ENCODE data around the gene IL21R.

The IL21R gene

DNA sequence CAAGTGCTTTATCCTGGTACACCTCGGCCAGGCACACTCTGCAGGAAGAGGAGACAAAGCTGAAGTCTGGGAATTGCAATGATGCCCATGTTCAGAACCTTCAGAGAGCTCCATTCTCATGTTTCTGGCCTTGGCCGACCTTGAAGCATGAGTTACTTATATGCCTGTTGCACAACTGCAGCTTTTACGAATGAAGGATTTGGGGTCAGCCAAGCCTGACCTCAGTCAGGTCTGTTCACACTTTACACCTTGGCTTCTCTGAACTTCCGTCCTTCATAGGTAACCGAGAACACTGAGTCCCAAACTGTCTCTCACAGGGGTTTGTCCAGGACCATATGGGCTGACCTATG, 81.1 kb downstream of the IL21R start:
- H3K27ac ChIP-seq = no peak overlapping the region
- TF ChIP-seq, protein P1, sequence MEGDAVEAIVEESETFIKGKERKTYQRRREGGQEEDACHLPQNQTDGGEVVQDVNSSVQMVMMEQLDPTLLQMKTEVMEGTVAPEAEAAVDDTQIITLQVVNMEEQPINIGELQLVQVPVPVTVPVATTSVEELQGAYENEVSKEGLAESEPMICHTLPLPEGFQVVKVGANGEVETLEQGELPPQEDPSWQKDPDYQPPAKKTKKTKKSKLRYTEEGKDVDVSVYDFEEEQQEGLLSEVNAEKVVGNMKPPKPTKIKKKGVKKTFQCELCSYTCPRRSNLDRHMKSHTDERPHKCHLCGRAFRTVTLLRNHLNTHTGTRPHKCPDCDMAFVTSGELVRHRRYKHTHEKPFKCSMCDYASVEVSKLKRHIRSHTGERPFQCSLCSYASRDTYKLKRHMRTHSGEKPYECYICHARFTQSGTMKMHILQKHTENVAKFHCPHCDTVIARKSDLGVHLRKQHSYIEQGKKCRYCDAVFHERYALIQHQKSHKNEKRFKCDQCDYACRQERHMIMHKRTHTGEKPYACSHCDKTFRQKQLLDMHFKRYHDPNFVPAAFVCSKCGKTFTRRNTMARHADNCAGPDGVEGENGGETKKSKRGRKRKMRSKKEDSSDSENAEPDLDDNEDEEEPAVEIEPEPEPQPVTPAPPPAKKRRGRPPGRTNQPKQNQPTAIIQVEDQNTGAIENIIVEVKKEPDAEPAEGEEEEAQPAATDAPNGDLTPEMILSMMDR (conservative IDR thresholded peaks at IDR 0.05) = no peak
- no peak for TF ChIP-seq ZFX (IDR thresholded peaks at IDR 0.05)

DNA sequence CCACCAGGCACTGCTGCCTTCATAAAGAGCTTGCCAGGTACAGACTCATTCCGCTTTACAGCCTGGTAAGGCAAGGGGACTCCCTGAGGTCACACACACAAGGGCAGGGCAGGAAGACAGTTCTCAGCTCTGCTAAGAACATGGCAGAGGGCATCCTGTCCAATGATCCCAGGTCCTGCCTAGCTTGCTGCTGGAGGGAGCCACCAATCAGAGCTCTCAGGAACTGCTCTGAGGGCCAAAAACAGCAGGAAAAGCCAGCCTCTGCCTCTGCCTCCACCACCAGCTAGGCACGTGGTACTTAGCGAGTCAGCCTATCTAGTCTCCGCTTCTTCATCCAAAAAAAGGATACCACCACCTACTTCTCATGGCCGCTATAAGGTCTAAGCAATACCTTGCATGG, 81.7 kb downstream of the IL21R start:
- no peak overlapping the region for H3K27ac ChIP-seq
- TF ChIP-seq, protein P1 (conservative IDR thresholded peaks at IDR 0.05) = no peak
- no peak for TF ChIP-seq ZFX (IDR thresholded peaks at IDR 0.05)

DNA sequence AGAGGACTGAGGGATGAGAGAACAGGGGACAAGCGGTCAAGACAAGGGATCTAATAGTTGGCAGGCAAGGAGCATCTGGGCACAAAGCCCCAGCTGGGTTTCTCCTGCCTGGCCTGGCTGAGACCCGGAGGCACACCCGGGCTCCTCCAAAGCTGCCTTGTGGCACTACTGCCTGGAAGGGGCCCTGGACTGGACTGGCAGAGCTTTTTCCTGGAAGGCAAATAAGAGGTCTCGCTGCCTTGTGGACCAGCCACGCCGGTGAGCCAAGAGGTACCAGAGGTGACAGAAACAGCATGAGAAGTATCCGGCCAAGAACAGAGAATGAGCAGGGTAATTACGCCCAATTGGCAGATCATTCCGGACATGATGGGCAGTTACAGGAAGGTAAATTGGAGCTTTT, 83.2 kb downstream of the IL21R start:
- no peak for TF ChIP-seq ZFX (IDR thresholded peaks at IDR 0.05)
- TF ChIP-seq, protein P1 (conservative IDR thresholded peaks at IDR 0.05) = no peak
- no peak overlapping the region for H3K27ac ChIP-seq

DNA sequence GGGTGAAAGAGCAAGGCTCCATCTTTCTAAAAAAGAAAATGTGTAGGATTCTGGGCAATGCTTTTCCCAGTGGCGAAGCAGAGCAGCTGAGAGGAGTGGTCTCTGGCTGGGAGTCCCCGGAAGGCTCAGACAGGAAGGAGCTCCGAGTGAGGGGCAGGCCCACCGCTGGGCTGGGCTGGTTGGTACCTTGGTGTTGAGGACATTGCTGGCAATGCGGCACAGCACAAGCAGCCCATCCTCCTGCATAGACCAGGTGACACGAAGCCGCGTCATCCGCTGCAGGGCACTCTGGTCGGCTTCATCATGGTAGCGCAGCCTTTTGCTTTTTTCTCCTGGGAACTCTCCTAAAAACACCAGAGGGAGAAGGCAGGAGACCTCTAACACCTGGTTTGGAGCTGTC, 83.8 kb downstream of the IL21R start:
- no peak overlapping the region for H3K27ac ChIP-seq
- TF ChIP-seq, protein P1 (conservative IDR thresholded peaks at IDR 0.05) = no peak

DNA sequence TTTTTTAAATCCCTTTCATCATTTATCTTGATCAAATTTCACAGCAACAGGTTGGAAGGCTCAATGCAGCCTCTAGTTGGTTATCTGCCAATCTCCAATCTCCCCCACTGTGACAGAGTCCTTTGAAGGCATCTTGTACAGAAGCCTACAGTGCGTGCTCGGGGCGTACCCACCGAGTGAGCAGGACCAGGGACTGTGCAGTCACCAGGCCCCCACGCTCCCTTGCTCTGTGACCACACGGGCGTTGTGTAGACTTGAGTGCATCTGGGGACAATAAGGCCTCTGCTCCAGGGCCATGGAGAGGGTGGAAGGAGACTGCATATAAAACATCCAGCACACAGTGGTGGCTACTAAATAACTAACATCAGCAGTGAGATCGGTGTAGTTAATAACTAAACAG, 84.4 kb downstream of the IL21R start:
- TF ChIP-seq, protein P1 (conservative IDR thresholded peaks at IDR 0.05) = no peak
- TF ChIP-seq ZFX (IDR thresholded peaks at IDR 0.05) = no peak
- H3K27ac ChIP-seq = no peak overlapping the region

DNA sequence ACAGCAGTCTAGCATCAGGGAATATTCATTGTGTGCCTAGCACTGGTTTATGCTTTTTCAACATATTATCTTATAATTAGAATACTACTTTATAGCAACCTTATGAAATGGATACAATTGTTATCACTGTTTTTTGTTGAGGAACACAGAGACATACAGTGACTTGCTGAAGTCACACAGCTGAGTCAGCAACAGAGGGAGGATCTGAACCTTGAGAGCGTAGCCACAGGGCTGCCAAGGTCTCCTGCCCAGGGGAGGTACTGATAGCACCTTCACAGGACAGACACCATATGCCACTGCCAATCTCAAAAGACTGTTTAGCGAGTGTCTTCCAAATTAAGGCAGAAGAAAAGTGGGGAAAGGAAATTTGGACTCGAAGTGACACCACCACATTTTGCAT, 84.8 kb downstream of the IL21R start:
- H3K27ac ChIP-seq = no peak overlapping the region
- no peak for TF ChIP-seq ZFX (IDR thresholded peaks at IDR 0.05)
- TF ChIP-seq, protein P1 (conservative IDR thresholded peaks at IDR 0.05) = no peak

DNA sequence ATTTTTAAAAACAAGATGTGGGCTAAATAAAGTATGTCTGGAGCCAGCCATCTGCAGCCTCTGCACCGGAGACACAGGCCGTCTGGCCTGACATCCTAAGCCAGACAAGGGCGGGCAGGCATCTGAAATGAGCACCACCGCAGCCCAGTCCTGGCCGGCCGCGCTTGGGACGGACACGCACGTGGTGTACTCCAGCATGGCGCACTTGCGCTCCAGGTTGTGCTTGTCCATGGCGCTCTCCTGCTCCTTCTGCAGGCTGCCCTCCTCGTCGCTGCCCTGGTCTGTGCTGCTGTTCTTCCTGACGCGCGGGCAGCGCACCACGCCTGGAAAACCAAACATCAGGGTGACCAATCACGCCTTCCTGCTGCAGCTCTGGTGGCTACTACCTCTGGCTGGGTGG, 87.4 kb downstream of the IL21R start:
- TF ChIP-seq ZFX (IDR thresholded peaks at IDR 0.05) = no peak
- TF ChIP-seq, protein P1 (conservative IDR thresholded peaks at IDR 0.05) = no peak
- H3K27ac ChIP-seq = no peak overlapping the region
